Measurements from ENCODE around the gene ZFP1.
"Not testable (repeated sequence)": the region's sequence is repeated elsewhere in the genome, so short reads cannot be mapped to it uniquely, and the experiment has no call there.

Gene ZFP1

DNA sequence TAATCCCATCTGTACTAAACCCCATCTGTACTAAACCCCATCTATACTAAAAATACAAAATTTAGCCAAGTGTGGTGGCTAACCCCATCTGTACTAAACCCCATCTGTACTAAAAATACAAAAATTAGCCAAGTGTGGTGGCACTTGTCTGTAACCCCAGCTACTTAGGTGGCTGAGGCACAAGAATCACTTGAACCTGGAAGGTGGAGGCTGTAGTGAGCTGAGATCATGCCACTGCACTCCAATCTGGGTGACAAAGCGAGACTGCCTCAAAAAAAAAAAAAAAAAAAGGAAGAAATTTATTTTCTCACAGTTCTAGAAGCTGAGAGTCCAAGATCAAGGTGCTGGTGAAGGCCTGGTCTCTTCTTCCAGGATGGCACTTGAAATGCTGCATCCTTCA, 12.1 kb downstream of the ZFP1 start:
- no peak for DNase-seq

DNA sequence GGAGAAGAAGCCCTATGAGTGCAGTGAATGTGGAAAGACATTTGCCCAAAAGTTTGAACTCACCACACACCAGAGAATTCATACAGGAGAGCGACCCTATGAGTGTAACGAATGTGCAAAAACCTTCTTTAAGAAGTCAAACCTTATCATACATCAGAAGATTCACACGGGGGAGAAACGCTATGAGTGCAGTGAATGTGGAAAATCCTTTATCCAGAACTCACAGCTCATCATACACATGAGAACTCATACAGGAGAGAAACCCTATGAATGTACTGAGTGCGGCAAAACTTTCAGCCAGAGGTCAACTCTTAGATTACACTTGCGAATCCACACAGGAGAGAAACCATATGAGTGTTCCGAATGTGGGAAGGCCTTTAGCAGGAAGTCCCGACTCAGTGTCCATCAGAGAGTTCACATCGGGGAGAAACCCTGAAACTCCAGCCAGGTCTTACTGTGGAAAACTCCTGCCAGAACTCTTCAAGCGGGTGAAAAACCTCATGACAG, 21.6 kb downstream of the ZFP1 start:
- DNase-seq, result no peak

DNA sequence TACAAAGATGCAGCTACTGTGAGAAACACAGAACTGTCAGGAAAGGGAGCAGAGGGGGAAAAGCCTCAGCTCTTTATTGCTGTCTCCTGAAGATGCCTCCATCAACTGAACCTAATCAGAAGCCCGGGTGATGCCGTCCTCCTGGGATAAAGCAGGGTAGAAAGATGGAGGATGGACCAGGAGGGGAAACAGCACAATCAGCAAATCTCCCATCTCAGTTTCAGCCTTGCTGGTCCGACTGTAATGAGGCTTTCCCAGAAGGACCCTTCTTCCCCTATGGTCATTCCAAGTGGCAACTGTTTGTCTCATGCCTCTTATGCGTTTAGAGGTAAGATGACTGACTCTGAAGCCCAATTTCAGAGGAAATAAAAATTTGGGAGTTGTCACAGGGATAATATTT, 24.3 kb downstream of the ZFP1 start:
- DNase-seq, result no peak

- DNase-seq, result no peak
Observed at GRCh38 chr16:75175074-75175473, 26.8 kb downstream of the ZFP1 start.

- DNase-seq, result no peak
Observed at GRCh38 chr16:75176926-75177325, 28.6 kb downstream of the ZFP1 start.

GRCh38 chr16:75179208-75179607, 30.9 kb downstream of the ZFP1 start:
- no peak for DNase-seq

GRCh38 chr16:75181630-75182029, 33.3 kb downstream of the ZFP1 start:
- no peak for DNase-seq

DNA sequence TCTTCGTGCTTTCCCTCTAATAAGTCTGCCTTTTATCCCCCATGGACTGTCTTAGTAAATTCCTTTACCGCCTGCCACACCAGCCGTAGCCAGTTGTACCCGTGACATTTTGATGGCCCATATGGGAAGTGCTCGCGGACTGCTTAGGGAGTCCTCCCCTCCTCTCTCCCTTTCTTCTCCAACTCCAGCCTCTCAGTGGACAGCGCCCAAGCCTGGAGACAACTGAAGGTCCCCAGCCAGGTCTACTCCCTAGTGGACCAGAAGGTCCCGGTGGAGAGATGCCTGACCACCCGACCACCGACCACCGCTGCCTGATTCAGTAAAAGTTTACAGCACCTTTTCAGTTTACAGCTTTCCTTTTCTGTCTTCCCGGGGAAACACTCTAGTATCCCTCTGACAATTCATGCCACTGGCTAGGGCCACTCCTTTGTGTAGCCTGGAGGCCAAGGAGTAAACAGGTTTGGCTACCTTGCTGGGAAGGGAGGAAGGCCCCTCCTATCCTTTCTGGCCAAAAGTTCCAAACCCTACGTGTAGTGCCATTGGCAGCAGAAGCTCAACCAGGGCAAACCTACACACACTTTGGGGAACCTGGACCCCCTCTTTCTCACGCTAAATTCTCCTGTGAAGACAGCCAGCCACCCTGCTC, 40.6 kb downstream of the ZFP1 start:
- DNase-seq, result no peak

- no peak for DNase-seq
Observed at GRCh38 chr16:75189638-75190245, 41.4 kb downstream of the ZFP1 start.

DNA sequence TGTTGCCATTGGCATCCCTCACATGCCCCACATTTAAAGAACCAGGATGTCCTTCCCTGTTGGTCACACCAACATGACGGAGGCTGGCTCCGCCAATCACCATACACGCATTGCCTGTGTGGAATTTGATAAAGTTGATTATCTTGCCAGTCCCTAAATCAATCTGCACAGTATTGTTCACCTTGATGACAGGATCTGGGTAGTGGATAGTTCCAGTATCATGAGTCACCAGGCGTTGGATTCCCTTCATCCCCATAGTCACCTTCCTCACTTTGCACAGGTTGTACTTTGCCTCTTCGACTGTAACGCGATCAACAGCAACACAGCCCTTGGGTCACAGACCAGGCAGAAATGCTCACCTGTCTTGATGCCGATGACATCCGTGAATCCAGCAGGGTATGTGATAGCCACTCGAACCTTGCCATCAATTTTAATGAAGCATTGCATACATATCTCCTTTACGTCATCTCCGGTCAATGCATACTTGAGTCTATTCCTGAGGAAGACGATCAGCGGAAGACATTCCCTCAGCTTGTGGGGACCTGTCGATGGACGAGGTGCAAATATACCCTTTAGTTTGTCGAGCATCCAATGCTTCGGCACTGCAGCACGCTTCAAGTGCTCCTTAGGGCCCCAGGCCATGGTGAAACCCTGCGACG, 44.4 kb downstream of the ZFP1 start:
- no peak for DNase-seq

DNA sequence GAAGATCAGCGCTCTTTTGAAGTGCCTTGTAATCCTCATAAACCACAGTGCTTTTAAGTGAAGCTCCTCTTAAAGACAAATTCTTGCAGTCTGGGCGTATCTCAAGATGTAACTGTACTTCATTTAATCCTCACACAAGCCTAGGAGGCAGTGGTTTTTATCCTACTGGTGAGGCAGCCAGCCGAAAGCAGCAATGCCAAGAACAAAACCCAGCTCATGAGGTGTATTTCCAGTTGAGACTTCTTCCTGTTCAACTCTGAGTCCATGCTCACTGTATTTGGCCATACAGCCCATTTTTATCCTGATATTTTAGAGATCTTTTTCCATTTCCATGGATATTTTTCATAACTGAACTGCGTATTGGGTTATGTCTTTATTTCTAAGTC, 44.9 kb downstream of the ZFP1 start:
- DNase-seq, result no peak

DNA sequence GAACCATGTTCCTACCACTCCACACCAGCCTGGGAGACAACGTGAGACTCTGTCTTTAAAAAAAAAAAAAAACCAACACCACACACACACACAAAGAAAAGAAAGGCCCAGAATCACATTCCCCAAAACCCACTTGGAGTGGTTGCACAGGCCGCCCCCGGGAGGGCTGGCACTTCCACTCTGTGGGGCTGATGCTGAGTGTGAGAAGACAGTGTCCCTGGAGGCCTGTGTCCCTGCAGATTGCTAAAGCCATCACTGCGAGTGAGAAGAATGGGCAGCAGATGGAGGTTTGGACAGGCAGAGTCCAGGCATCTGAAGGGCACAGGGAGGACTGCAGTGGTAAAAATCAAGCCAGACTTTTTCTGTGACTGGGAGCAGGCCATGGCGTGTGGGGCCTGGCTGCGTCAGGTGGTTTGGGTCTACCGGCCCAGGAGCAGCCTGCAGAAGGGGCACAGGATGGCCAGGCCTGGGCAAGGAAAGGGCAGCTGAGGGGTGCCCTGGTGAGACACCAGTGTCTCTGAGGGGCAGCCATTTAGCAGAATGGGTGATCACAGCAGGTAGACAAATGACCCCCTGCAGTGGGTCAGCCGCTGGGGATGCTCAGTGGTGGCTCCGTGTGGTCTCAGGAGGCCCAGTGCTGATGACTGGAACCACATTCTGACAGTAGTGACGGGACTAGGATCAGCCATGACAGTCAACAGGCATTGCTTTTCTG, 45.6 kb downstream of the ZFP1 start:
- no peak for DNase-seq

DNA sequence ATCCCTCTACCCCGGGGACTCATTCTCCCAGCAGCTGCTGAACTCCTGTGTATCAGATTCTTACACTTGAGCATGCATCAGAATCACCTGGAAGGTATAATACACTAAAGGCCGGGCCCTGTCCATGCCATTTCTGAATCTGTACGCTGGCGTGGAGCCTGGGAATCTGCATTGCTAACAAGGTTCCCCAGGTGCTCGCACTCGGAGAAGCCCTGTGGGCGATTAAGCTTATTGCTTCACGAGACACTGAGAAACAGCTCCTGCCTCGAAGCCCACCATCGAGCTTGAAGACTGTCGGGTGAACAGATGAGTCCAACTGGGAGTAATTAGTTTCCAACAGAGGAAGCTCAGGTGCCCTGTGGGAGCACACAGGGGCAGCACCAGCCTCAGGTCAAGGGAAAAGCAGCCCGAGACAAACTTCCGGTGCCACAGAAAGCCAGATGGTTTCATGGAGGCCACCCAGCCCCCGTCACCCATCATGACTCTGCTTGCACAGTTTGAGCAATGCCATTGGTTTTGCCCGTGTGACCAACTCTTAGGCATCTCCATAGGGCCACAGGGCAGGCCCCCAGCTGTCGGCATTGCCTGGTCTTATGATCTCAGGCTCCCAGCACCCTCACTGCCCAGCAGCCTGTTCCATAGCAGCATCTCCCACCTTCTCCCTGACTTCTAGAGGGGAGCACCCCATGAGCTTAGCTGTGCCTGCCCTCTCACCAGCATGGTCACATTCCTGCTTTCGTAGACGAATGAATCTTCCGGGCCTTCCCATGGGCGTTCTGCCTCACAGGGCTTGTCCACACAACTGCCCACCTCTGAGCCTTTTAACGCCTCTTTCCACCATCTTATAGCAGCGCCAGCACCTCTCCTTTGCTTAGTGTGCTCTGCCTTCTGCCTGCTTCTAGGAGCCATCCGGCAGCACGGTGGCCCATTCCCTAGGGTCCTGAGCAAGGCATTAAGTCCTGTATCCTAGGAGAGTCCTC, 47.8 kb downstream of the ZFP1 start:
- DNase-seq, result no peak

DNA sequence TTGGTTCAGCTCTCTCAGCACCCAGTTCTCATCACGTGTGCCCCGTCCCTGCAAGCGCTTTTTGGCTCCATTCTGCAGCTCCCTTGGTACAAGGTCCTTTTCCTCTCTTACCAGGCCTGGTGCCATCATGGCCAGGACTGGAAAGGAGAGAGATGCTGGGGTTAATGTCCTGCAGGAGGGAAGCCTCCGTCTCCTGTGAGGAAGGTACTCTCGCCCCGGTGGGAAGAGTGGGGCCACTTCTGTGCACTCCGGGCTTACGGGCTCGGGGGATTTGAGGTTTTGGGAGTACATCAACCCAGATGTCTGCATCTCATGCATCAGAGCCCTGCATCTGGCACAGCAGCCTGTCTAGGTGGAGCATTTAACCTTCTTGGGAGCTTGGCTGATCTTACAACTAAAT, 48.5 kb downstream of the ZFP1 start:
- DNase-seq, result no peak

- no peak for DNase-seq
Observed at GRCh38 chr16:75197522-75198134, 49.3 kb downstream of the ZFP1 start.

DNA sequence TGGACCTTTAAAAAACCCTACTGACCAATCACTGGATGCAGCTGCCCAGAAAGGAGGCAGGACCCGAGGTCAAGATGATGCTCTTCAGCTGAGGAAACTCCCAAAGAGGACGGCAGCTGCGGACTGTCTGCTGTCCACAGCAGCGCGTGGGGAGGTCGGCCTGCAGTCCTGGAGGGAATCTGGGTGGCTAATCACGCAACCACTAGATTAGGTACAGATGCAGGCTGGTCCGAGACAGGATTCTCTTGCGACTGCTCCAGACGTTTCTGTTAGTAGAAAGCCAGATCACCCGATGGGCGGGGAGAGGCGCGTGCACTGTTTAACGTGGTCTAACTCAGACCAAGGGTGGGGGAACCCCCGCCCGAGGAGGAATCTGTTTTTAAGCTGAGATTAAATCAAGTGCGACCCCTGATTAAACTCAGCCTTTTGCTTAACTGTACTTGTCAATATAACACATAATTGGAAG, 49.8 kb downstream of the ZFP1 start:
- DNase-seq, result peak; percentile 24

DNA sequence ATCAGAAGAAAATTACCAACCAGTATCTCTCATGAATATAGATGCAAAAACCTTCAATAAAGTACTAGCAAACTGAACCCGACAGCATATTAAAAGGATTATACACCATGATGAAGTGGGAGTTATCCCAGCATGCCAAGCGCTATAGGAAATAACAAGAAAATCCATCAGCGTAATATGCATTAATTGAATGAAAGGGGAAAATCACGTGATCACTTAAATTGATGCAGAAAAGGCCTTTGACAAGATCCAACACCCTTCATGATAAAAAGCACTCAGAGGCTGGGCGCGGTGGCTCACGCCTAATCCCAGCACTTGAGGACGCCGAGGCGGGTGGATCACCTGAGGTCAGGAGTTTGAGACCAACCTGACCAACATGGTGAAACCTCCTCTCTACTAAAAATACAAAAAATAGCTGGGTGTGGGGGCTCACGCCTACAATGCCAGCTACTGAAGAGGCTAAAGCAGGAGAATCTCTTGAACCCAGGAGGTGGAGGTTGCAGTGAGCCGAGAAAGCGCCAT, 53.8 kb downstream of the ZFP1 start:
- DNase-seq, result no peak

DNA sequence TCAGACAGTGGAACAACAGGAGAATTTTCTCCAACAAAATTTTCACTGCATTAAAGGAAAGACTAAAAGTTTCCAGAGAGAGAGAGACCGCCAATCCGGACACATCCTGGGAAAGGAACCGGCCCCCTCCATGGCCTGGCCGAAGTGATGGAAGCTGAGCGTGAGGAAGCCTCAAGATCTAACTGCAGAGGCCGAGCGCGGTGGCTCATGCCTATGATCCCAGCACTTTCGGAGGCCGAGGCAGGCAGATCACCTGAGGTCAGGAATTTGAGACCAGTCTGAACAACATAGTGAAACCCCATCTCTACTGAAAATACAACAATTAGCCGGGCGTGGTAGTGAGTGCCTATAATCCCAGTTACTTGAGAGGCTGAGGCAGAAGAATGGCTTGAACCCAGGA, 54.8 kb downstream of the ZFP1 start:
- DNase-seq, result no peak

DNA sequence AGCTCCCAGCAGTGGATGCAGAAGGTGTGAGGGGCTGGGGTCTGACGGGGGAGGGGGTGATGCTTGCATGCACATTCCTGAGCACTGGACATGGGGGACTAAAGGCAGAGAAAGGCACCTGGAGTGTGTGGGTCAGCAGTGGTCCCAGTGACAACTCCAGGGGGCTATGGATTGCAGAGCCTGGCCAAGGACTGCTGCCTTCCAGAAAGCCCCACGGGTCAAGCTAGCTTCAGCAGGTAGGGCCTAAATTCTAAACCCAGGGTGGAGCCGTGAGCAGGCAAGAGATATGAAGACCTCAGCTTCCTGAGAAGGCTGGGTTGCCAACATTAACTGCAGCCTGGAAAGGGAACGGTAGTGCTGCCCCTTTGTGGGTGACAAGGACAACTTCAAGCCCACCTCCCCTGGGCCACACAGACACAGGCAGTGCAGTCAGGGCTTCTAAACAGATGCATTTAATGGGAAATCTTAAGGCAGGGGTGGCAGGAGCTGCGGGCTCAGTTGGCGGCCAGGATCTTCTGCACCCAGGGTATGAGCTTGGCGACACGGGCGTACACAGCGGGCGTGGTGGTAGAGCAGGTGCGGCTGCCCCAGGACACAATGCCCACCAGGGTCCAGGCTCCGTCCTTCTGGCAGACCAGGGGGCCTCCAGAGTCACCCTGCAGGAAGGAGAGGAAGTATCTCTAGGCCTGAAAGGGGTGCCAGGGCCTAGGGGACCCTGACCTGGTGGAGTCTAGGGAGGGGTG, 55.5 kb downstream of the ZFP1 start:
- no peak for DNase-seq

DNA sequence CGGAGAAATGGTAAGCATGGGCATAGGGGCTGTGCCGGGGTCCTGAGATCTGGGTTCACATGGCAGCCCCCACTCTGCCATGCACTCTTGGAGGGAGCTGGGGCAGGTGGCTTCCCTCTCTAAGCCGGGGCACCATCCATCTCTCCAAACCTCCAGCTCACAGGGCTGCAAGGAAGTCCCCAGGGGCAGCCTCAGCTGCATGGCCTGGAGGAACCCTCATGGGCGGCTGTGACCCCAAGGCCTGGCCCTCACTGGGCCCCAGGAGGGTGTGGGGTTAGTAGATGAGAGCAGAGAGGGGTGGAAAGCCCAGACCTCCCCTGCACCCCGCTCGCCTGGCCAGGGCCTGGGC, 56.1 kb downstream of the ZFP1 start:
- DNase-seq, result no peak

GRCh38 chr16:75204905-75205304, 56.6 kb downstream of the ZFP1 start:
- DNase-seq, result not testable (repeated sequence)

All from fibroblast of skin of scalp (primary cell).